NK-92 (cell line): ENCODE results near the gene FOXK1.

Experiments used
- DNase-seq: peaks from one replicate; lab custom pipeline; 2025; ENCODE audit not compliant: unreplicated experiment; lab: John Stamatoyannopoulos, UW

Gene FOXK1

GRCh38 chr7:4694305-4694704, 12.2 kb downstream of the FOXK1 start:
- no peak for DNase-seq

DNA sequence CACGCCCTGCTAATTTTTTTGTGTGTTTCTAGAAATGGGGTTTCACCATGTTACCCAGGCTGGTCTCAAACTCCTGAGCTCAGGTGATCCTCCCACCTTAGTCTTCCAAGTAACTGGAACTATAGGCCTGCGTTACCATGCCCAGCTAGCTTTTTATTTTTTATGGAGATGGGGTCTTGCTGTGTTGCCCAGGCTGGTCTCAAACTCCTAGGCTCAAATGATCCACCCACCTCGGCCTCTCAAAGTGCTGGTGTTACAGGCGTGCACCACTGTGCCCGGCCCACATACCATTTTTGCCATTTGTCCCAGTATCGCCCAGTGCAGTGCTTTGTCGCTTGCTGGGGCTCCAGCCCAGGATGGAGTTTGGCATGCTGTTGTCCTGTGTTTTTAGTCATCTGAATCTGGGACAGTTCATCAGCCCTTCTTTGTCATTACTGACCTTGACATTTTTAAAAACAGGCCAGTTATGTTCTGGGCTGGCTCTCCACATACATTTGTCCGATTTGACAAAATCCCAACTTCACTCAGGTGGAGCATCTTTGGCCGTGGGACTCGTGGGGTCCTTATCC, 16.7 kb downstream of the FOXK1 start:
- DNase-seq: no peak

DNA sequence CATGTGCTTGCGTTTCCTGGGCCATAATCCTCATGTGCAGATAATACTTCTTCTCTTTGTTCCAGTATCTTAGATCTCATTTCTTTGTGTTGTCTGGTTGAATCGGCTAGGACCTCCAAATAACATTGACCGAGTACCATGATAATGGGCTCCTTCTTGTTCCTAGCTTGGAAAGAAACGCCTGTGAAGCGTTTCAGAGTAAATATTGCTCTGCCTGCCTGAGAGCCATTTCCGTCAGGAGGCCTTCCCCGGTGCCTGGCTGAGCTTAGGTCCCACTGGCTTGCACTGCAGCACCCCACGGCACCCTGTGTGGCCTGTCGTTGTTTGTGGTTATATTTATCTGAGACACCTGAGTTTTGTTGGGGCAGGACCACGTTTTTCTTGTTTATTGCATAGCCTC, 17.7 kb downstream of the FOXK1 start:
- no peak for DNase-seq

- no peak for DNase-seq
These were observed 18.6 kb downstream of the FOXK1 start for GRCh38 chr7:4700577-4701235.

DNA sequence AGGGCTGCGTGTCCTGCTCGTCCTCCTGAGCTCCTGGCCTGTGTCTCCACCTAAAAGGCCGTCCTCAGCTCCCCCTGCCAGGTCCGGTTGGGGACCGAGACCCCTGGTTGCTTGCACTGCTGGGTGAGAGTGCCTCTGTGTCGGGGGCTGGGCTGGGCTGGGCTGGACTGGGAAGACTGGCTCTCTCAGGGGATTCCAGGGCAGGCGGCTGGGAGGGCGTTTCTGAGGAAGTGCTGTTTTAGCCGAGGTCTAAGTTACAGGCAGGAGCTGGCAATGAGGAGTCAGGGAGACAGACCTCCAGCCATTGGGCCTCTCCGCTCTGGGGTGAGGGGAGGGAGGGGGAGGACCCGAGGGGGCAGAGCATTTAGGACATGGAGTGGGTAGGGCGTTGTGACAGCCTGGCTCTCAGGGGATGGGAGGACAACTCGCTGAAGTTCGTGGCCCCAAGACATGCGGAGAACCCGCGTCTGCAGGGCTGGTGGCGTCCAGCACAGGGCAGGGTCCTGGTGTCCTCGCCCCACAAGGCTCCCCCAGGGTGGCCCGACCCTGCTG, 20.9 kb downstream of the FOXK1 start:
- no peak for DNase-seq

DNA sequence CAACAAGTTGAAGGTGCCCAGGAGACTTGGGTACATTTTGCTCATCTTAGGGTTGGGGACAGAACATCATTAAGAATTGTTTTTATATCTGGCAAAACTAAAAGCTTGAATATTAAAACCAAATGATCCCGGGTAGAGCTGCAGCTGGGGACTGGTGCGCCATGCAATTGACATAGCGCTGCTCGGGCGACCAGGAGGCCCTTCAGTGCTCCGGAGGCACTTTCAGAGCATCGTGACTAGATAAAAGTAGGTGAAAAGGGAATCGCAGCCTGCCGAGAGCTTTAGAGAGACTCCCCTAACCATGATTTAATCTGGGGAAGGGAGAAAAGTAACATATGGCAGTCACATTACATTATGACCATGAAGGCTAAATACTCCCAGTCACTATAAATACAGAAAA, 21.4 kb downstream of the FOXK1 start:
- no peak for DNase-seq

DNA sequence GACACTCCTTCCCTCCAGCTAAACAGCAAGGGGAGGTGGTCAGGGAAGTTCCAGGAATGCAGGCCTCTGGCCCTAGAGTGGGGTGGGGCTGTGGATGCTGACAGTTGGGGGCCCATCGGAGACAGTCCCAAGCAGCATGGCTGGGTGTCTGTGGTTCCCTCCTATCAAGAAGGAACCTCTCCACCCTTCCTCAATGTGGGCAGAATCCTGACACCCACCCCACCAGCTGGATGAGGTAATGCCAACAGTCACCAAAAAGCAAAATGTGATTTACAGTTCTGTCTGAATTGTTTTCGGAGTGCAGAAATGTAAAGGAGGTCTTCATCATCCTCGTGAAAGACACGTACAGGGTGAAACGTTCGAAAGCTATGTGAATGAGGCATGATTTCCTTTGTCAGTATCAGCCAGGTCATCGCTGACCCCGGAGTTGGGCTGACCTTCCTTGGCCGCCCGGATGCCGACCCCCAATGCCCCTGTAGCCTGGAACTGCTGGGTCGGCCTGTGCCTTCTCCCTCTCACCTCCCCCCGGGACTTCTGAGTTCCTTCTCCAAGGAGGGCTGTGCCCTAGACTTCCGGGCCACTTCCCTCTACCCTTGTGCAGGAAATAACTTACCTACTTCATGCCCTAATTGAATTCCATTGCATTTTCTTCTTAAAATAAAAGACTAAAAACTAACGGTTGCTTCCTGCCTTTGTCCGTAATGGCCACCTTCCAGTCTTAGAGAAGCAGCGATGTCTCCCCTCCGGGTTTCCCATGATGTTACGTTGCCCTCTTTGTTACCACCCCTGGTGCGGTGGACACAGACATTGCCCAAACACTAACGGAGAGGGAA, 24.5 kb downstream of the FOXK1 start:
- no peak for DNase-seq

- no peak for DNase-seq
These were observed 25.2 kb downstream of the FOXK1 start for GRCh38 chr7:4707217-4707741.

DNA sequence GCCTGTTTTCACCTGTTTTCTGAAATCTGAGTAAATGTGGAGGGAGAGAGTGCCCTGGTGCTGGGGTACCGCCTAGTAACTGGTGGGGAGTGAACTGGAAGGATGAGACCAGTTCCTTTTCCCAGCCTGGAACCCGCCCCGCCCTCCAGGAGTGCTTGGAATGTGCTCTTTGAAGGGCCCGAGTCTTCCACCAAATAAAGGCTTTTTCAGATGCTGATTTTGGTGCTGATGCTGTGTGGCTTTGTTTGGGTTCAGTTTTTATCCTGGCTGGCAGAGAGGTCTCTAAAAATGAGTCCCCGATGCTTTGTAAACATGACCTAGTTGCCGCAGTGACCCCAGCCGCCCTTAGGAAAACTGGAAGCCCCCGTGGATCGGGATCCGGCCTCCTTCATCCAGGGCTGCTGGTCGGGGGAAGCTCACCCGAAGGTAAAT, 25.9 kb downstream of the FOXK1 start:
- no peak for DNase-seq

DNA sequence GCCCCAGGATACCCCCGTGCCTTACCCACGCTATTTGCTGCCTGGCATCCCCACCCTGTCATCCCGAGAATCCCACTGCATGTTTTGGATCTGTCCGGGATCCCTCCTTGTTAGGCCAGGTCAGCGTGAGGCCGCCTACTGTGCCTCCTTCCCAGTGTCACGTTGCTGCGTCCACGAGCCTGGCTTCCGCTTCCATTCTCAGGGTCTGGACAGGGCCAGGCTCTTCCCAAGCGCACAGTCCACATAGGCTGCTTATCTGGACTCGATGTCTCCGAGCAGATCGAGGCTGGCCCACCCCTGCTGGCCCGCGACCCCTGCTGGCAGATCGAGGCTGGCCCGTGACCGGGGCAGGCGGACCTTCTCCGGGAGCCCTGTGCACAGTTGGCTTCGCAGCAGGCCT, 27.1 kb downstream of the FOXK1 start:
- no peak for DNase-seq

DNA sequence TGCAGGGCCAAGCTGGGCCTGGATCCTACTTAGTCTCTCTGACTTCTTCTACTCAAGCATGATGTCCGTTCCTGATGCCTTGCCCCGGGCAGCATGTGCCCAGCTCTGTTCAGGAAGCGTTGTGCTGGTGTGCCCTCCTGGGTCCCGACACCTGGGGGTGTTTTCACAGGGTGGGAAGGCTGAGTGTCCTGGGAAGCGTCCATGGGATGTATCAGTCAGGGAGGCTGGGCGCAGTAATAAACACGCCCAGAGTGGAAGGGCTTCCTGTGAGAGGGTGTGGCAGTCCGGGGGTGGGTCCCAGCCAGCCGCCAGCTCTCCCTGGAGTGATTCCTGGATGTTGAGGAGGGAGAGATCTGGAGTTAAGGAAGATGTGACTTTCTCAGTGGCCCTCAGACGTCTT, 29.0 kb downstream of the FOXK1 start:
- DNase-seq: no peak

DNA sequence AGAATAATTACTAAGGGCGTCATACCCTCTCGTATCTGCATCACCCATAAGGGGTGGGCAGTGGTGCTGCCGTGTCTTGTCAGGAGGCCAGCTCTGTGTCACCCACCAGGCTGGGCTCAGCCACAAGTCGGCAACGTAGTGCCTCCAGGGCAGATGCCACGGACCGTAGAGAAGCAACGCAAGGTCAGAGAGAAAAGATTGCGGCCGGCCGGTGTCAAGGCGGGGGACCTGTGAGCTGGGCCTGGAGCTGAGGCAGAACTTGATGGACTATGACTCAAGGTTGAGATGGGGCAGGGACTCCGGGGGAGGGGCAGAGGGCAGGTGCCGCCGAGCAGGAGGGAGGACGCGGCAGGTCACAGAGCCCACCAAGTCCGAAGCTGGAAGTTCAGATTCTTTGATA, 29.5 kb downstream of the FOXK1 start:
- no peak for DNase-seq

- no peak for DNase-seq
These were observed 30.4 kb downstream of the FOXK1 start for GRCh38 chr7:4712281-4713182.

- DNase-seq: no peak
These were observed 31.2 kb downstream of the FOXK1 start for GRCh38 chr7:4713183-4713784.

DNA sequence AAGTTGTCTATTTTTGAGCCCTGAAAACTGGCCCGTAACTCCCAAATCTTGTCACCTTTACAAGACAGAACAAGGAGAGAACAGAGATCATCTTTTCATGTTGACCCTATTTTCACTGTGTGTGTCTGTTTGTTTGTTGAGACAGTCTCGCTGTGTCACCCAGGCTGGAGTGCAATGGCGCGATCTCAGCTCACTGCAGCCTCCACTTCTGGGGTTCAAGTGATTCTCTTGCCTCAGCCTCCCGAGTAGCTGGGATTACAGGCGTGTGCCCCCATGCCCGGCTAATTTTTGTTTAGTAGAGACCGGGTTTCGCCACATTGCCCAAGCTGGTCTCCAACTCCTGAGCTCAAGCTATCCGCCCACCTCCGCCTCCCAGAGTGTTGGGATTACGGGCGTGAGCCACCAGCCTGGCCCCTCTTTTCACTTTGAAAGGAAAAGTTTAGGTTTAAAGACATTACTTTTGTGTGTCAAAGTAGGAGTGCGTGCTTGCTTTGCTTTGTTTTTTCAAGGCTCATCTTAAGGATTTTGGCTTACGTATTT, 32.1 kb downstream of the FOXK1 start:
- no peak for DNase-seq

DNA sequence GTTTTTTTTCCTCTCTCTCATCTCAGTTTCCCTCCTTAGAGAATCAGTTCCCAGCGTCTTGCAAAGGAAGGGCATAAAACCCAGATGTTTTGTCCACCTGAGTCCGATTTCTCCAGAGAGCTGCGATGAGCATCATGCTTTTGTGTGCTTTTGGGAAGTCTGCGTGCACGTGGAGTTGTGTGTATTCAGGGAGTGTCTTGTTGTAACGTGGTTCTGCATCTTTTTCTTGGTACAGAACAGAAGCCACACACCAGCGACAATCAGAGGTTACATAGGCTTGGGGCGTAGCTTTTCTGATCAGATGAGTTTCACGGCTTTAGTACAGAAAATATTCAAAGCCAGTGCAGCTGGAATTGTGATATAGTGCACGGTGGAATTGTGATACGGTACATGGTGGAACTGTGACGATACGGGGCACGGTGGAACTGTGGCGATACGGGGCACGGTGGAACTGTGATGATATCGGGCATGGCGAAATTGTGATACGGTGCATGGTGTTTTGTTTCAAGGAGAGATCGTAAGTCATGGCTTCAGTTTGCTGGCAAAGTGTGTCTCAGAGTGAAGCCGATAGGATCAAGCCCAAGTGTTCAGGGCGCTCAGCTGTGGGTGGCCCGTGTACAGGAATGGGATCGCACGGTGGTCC, 32.8 kb downstream of the FOXK1 start:
- no peak for DNase-seq

DNA sequence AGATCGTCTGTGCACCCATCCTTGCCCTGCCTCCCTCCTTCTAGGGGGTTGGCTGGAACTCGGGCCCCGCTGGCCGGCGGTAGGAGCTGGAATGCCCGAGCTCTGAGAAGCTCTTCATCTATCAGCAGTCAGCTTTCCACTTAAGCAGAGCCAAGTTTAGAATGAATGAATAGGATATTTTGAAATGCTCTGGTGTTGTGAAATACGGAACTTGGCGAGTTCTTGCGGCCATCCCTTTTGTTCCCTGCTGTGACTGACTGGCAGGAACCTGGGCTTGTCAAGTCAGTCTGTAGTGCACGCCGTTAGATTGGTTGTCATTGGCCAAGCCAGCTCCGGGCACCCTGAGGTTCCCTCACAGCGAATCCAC, 33.3 kb downstream of the FOXK1 start:
- no peak for DNase-seq

DNA sequence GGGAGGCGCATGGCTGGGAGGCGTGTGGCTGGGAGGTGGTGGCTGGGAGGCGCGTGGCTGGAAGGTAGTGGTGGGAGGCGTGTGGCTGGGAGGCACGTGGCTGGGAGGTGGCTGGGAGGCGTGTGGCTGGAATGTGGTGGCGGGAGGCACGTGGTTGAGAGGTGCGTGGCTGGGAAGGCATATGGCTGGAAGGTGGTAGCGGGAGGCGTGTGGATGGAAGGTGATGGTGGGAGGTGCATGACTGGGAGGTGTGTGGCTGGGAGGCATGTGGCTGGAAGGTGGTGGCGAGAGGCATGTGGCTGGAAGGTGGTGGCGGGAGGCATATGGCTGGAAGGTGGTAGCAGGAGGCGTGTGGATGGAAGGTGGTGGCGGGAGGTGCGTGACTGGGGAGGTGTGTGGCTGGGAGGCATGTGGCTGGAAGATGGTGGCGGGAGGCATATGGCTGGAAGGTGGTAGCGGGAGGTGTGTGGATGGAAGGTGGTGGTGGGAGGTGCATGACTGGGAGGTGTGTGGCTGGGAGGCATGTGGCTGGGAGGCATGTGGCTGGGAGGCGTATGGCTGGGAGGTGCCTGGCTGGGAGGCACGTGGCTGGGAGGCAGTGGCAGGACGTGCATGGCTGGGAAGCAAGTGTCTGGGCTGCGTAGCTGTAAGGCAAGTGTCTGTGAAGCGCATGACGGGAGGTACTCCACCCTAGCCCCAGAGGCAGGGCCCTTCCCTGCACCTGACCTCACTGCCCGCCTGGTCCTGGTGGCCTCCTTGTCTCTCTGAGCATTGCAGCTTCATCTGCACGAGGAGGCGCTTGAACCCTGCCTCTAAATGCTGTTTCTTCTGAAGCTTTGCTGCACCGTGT, 35.1 kb downstream of the FOXK1 start:
- no peak for DNase-seq

DNA sequence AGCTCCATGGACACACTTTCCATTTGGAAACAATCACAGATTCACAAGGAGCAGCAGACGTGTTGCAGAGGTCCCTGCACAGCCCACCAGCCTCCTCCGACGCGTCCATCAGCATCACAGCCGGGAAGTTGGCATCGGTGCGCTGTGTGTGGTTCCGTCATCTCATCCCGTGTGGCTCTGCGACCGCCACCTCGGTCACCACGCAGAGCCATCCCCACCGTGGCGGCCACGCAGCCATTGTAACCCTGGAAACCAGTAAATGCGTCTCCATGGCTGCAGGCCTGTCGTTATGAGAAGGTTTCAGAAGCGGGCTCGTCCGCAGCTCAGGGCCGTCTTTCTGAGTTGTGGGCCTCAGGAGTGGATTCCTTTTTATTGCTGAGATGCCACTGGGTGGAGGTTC, 36.0 kb downstream of the FOXK1 start:
- no peak for DNase-seq
